Activated naive CD8-positive, alpha-beta T cell treated with anti-CD3 and anti-CD28 coated beads, Interleukin-2, amount 50 U/mL, for 24 hours (primary cell): Measurements from ENCODE around the gene IBA57.

Source experiments
- ATAC-seq: fragments of 150-1000 bp; cut with Tn5 transposase; one replicate; pipeline ENCODE4 v1.10.0; 2021
- DNase-seq: peaks from one replicate; pipeline ENCODE4 v3.0.0; 2021
- H3K27ac Mint-ChIP-seq: one replicate; pipeline ENCODE4 v1.8.0; 2021; ENCODE audit warnings: mild to moderate bottlenecking, mixed read lengths
- H3K27me3 Mint-ChIP-seq: one replicate; pipeline ENCODE4 v1.8.0; 2021; ENCODE audit warnings: mixed read lengths
- H3K36me3 Mint-ChIP-seq: one replicate; pipeline ENCODE4 v1.8.0; 2021; ENCODE audit warnings: low read depth, mixed read lengths
- H3K4me1 Mint-ChIP-seq: one replicate; pipeline ENCODE4 v1.8.0; 2021; ENCODE audit warnings: mixed read lengths
- H3K4me3 Mint-ChIP-seq: one replicate; pipeline ENCODE4 v1.8.0; 2021; ENCODE audit warnings: mild to moderate bottlenecking, moderate library complexity, mixed read lengths
- H3K9me3 Mint-ChIP-seq: one replicate; pipeline ENCODE4 v1.8.0; 2021; ENCODE audit warnings: mixed read lengths

The IBA57 gene

GRCh38 chr1:228158151-228159007 is 7.2 kb upstream of the IBA57 start:
- peaks cover 28% of the 10 kb centered on the region for H3K4me1 Mint-ChIP-seq
- no peaks in the 10 kb centered on the region for H3K36me3 Mint-ChIP-seq
- DNase-seq: no peak

GRCh38 chr1:228159008-228159665 is 6.5 kb upstream of the IBA57 start:
- no peak overlapping the region for H3K4me3 Mint-ChIP-seq
- no peak overlapping the region for H3K27ac Mint-ChIP-seq
- no peaks in the 10 kb centered on the region for H3K36me3 Mint-ChIP-seq
- no peak for ATAC-seq
- H3K9me3 Mint-ChIP-seq: no peaks in the 10 kb centered on the region
- H3K27me3 Mint-ChIP-seq: no peaks in the 10 kb centered on the region
- H3K4me1 Mint-ChIP-seq: peaks cover 32% of the 10 kb centered on the region
- no peak for DNase-seq

More at GRCh38 chr1:228158151-228159007, 7.2 kb upstream of the IBA57 start:
- Mint-ChIP-seq H3K27me3 (no peaks in the 10 kb centered on the region), H3K9me3 (no peaks in the 10 kb centered on the region), H3K4me3 (no peak overlapping the region), H3K27ac (no peak overlapping the region)
- no peak for ATAC-seq

GRCh38 chr1:228160201-228160761 is 5.3 kb upstream of the IBA57 start:
- Mint-ChIP-seq H3K36me3 (no peaks in the 10 kb centered on the region), H3K9me3 (no peaks in the 10 kb centered on the region), H3K4me1 (peaks cover 33% of the 10 kb centered on the region), H3K4me3 (no peak overlapping the region), H3K27me3 (no peaks in the 10 kb centered on the region), H3K27ac (no peak overlapping the region)
- ATAC-seq: no peak
- no peak for DNase-seq

- Mint-ChIP-seq H3K27me3 (no peaks in the 10 kb centered on the region), H3K9me3 (no peaks in the 10 kb centered on the region), H3K4me1 (peaks cover 28% of the 10 kb centered on the region), H3K27ac (no peak overlapping the region), H3K36me3 (no peaks in the 10 kb centered on the region), H3K4me3 (no peak overlapping the region)
- DNase-seq (no peak), ATAC-seq (no peak)
Measured at GRCh38 chr1:228161362-228161761, 4.2 kb upstream of the IBA57 start.

- H3K27ac Mint-ChIP-seq: no peak overlapping the region
- no peak for ATAC-seq
- DNase-seq: no peak
- peaks cover 32% of the 10 kb centered on the region for H3K4me1 Mint-ChIP-seq
- H3K4me3 Mint-ChIP-seq: no peak overlapping the region
- no peaks in the 10 kb centered on the region for H3K27me3 Mint-ChIP-seq
- H3K9me3 Mint-ChIP-seq: no peaks in the 10 kb centered on the region
- H3K36me3 Mint-ChIP-seq: no peaks in the 10 kb centered on the region
Measured at GRCh38 chr1:228161866-228162265, 3.7 kb upstream of the IBA57 start.

DNA sequence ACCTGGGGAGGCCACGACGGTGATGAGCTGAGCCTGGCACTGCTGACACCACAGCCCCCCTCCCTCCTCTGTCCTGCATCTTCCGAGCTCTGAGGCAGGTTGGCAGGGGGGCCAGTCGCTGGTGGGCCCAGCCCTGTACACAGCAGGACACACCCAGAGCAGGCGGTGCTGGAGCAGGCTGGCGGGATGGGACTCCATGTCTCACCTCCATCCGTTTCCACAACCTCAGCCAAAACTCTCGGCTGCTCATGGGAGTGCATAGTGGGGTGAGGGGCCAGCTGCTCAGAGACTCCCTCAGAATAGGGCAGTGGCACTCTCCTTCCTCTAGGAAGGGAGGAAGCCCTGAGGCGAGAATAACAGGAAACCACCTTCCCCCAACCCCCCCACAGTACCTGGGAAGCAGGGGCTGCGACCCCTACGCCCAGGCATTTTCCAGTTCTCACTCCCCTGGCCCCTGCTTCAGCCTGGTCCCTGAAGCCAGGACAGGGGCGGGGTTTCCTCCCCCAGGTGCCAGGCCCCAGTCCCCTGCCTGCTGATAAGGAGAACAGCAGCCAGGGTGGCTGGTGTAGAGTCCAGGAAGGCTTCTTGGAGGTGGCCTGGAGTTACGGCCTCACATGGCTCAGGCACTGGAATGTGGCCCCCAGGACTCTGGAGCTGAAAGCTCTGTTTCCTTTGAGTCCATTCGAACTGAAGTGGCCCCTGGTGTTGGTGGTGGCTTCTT is 3.2 kb upstream of the IBA57 start:
- peaks cover 30% of the 10 kb centered on the region for H3K4me1 Mint-ChIP-seq
- H3K27ac Mint-ChIP-seq: no peak overlapping the region
- H3K27me3 Mint-ChIP-seq: no peaks in the 10 kb centered on the region
- no peaks in the 10 kb centered on the region for H3K36me3 Mint-ChIP-seq
- no peaks in the 10 kb centered on the region for H3K9me3 Mint-ChIP-seq
- no peak overlapping the region for H3K4me3 Mint-ChIP-seq
- DNase-seq: no peak
- no peak for ATAC-seq

DNA sequence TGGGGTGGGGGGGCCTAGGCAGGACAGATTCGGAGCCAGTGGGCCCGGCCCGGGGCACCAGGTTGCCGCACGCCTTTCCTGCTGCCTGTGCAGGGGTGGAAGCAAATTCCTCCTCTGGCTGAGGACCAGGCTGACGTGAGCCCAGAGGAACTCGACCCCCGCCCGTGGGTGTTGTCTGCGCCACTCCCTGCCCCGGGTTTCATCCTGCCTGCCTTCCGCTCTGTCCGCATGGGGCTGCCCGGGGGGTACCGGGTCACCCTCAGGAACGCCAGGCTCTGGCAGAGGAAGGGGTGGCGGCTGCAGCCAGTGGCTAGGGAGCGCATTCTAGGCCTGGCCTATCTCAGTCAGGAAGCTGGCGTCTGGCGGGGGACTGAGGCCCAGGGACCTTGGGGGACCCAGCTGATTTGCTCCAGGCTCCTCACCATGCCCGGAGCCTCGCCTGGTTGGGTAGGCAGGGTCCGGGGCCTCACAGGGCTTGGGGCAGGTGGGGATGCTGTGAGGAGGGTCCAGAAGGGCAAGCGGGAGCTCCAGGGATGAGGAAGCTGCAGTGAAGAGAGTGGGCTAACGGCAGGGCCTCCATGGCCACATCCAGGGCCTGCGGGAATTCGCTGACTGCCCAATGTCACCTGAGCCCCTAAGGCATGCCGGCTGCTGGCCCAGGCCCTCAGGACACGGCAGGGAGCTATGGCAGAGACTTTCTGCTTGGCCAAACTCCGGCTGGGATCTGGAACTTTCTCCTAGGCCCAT is 2.4 kb upstream of the IBA57 start:
- ATAC-seq (no peak), DNase-seq (no peak)
- no peaks in the 10 kb centered on the region for H3K36me3 Mint-ChIP-seq
- H3K27ac Mint-ChIP-seq: peak overlapping the region; percentile 96
- peaks cover 34% of the 10 kb centered on the region for H3K4me1 Mint-ChIP-seq
- no peaks in the 10 kb centered on the region for H3K27me3 Mint-ChIP-seq
- H3K9me3 Mint-ChIP-seq: no peaks in the 10 kb centered on the region
- no peak overlapping the region for H3K4me3 Mint-ChIP-seq

DNA sequence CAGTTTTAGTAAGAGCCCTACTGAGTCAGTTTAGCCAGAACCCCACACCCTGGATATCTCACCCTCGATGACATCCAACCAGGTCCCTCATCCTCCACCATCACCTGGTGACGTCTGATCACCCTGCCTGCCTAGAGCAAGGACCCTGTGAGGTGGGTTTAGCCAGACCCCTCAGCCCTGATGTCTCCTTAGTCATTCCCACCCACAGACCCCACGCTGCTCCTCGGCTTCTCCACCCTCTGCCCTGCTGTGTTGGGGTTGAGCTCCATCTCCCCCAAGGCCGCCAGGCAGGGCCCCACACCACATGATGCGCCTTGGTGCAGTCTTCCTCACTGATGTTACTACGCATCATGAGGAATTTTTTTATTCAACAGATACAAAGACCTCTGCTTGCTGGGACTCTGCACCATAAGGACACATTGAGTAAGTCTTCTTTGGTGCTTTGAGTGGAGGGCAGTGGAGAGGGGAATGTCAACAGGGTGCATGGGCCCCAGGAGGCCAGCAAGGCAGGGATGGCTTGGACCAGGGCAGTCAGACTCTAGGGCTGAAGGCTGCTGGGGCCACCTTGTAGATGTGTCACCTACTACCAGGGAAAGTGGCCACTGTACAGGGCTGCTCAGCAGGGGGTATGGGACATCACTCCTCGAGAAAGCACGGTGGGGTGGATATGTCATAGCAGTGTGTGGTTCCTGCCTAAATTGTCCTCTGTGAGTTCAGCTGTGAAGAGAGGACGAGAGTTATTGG is 1.7 kb upstream of the IBA57 start:
- peak overlapping the region; percentile 86 for H3K4me3 Mint-ChIP-seq
- H3K27ac Mint-ChIP-seq: peak overlapping the region; percentile 96

DNA sequence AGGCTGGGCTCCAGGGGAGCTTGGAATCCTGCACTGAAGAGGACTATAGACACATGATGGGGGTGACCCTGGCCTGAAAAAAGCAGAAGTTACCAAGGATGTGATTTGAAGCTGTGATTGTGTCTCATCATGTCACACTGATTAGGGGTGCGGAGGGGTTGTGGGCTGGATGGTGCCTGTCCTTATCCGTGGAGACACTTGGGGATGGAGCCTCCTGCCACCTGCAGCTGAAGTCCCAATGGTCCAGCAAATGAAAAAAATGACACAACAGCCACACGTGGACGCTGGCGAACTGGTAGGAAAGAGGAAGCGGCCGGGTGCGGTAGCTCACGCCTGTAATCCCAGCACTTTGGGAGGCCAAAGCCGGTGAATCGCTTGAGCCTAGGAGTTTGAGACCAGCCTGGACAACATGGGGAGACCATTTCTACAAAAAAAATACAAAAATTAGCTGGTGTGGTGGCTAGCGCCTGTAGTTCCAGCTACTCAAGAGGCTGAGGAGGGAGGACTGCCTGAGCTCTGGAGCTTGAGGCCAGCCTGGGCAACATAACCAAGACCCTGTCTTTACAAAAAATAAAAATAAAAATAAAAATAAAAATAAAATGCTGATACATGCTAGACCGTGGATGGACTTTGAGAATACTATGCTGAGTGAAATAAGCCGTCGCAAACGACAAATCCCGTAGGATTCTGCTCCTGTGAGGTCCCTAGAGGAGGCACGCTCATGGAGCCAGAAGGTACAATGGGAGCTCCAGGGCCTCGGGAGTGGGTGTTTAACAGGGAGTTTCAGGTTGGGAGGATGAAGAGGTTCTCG is 838 bp upstream of the IBA57 start:
- peak overlapping the region; percentile 86 for H3K4me3 Mint-ChIP-seq
- peaks cover 34% of the 10 kb centered on the region for H3K4me1 Mint-ChIP-seq
- ATAC-seq: no peak
- H3K36me3 Mint-ChIP-seq: no peaks in the 10 kb centered on the region
- H3K27me3 Mint-ChIP-seq: no peaks in the 10 kb centered on the region
- no peaks in the 10 kb centered on the region for H3K9me3 Mint-ChIP-seq
- peak overlapping the region; percentile 96 for H3K27ac Mint-ChIP-seq
- DNase-seq: no peak

More for the DNA sequence above, 1.7 kb upstream of the IBA57 start:
- no peaks in the 10 kb centered on the region for H3K36me3 Mint-ChIP-seq
- ATAC-seq: no peak
- peaks cover 34% of the 10 kb centered on the region for H3K4me1 Mint-ChIP-seq
- DNase-seq: no peak
- H3K27me3 Mint-ChIP-seq: no peaks in the 10 kb centered on the region
- no peaks in the 10 kb centered on the region for H3K9me3 Mint-ChIP-seq

DNA sequence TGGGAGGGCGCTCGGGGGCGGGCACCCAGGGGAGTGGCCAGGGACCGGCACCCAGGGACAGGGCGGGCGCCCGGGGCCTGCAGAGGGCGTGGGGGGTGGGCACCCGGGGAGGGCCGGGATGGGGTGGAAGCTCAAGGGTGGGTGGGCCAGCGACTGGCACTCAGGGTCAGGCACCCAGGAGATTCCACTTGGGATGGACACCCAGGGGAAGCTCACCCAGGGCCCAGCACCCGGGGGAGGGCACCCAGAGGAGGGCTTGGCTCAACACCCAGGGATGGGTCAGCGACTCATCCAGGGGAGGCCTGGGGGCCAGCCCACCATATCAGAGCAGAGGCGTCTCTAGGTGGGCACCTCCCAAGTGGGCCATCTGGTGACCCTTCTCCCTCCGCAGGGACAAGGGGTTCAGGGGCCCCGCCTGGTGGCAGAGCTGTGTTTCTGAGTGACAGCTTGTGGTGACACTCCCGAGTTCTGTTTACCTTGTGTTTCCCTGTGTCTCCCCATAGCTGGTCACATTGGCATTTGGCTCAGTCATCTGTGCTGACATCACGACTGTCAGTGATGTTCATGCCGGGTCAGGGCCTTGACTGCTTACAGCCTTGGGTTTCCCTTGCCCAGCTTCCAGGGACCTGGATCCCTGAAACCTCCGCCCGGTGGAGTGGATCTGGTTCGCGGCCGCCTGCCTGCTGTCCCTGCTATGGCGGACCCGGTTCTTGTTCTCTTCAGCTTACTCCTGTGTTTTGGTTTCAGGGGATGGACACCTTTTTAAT is 749 bp downstream of the IBA57 start:
- peaks cover 34% of the 10 kb centered on the region for H3K4me1 Mint-ChIP-seq
- H3K27ac Mint-ChIP-seq: peak overlapping the region; percentile 68
- no peaks in the 10 kb centered on the region for H3K27me3 Mint-ChIP-seq
- H3K36me3 Mint-ChIP-seq: no peaks in the 10 kb centered on the region
- no peaks in the 10 kb centered on the region for H3K9me3 Mint-ChIP-seq
- peak overlapping the region; percentile 86 for H3K4me3 Mint-ChIP-seq
- ATAC-seq (peak; percentile 80), DNase-seq (peak; percentile 62)

- Mint-ChIP-seq H3K27me3 (no peaks in the 10 kb centered on the region), H3K36me3 (no peaks in the 10 kb centered on the region), H3K4me3 (no peak overlapping the region), H3K27ac (no peak overlapping the region), H3K9me3 (no peaks in the 10 kb centered on the region), H3K4me1 (peaks cover 26% of the 10 kb centered on the region)
- no peak for DNase-seq
- ATAC-seq: no peak
Measured at GRCh38 chr1:228168563-228169270, 3.1 kb downstream of the IBA57 start.

DNA sequence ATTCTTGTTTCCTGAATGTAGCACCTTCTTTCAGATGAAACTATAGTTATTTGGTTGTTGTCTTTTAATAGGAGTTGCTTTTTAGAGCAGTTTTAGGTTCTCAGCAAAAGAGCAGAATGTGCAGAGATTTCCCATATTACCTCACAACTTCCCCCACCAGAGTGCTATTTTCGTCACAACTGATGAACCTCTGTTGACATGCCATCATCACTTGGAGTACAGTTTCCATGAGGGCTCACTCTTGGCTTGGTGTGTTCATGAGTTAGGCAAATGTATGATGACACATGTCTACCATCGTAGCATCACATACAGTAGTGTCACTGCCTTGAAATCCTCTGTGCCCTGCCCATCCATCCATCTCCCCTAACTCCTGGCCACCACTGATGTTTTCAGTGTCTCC is 3.7 kb downstream of the IBA57 start:
- no peak overlapping the region for H3K27ac Mint-ChIP-seq
- no peaks in the 10 kb centered on the region for H3K9me3 Mint-ChIP-seq
- no peak for ATAC-seq
- DNase-seq: no peak
- peaks cover 20% of the 10 kb centered on the region for H3K4me1 Mint-ChIP-seq
- H3K36me3 Mint-ChIP-seq: no peaks in the 10 kb centered on the region
- H3K4me3 Mint-ChIP-seq: no peak overlapping the region
- H3K27me3 Mint-ChIP-seq: no peaks in the 10 kb centered on the region
